Stimulated activated naive CD4-positive, alpha-beta T cell treated with Interleukin-2 at 50 U/mL for 16 hours (primary cell): ENCODE results near the gene AGRN.
"Not testable (repeated sequence)": the region's sequence is repeated elsewhere in the genome, so short reads cannot be mapped to it uniquely, and the experiment has no call there.

Source experiments
- DNase-seq: peaks from one replicate; lab custom pipeline; 2025; lab: John Stamatoyannopoulos, UW

AGRN gene

DNA sequence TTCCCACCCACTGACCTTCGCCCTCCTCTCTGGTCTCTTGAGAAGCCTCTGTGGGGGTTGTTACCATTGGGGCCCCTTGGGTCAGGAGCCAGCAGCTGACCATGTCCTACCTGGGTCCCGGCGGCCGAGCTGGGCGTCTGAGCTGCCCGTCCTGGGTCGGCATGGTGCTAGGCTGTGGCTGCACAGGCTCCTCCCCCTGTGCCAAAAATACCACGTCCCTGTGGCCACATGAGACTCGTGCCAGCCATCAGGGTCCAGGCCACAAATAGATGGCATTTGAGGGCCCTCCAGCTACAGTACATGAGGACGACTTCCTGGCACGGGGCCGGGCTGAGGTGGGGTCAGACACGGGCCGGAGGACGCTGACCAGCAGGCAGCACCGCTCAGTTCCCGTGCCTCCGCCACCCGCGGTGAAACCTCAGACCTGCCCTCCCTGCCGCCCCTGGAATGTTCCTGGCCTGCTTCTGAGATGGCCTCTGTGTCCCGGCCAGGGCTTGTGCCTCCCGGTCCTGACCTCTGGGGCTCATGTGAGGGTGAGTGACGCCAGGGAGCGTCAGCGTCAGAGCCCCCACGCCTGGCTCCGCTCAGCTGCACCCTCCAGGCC lies 37.9 kb upstream of the AGRN start, which contains the start of gene PERM1:
Gene PERM1 (minus strand): TSS at position 139 of the 604 bp plus-strand sequence. CDS start 1,064 bp downstream, outside the sequence.
- no peak for DNase-seq

DNA sequence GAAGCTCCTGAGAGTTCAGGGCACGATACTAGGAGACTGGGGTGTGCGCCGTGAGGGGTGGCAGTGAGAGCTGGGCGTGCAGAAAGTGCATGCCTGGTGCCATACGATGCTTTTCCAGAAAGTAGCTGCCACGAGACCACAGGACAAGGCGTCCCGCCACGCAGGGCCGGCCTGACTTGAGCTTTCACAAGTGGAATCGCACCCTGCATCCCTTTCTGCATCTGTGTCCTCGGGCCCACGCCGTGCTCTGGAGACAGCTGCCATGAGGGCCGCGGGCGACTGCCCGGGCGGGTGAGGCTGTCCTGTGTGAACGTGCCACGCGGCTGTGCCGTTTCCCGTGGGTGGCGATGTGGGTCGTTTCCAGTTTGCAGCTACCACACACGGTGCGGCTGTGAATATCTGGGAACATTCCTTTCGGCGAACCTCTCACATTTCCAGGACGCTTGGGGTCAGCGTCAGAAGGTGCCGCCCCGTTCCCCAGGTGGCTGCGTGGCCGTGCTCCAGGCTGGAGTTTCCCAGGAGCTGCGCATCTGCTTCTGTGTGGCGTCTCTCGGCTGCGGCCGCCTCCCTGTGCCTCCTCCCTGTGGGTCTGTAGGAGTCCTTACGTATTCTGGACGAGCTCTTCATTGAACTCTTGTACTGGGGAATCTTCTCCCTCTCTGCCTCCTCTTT lies 37.0 kb upstream of the AGRN start:
- DNase-seq = no peak

DNA sequence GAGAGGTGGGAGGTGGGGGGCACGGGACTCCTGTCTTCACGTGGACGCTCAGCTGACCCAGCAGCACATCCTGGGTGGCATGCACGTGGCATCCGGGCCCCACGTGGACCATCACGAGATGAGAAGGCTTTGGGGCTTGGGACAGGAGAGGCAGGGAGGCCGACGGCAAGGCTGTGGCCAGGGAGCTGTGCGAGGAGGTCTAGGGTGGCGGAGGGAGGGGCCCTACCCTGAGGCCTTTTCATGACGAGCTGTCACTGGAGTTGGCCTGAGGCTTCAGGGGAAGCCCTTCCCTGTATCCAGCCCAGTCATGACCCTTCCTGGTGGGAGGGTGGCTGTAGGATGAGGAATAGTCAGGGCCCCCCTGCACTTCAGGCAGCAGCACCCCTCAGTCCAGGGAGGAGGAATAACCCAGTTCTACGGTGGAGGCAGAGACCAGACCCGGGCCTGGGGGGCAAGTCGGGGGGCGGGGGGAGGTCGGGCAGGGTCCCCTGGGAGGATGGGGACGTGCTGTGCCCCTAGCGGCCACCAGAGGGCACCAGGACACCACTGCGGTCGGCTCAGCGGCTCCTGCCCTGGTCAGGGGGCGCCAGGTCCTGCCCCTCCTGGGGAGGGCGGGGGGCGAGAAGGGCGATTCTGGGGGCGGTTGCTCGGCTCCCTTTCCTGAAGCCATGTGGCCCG lies 36.0 kb upstream of the AGRN start:
- peak; percentile 46 for DNase-seq

- DNase-seq = no peak
Measured at GRCh38 chr1:984476-984814, 35.5 kb upstream of the AGRN start.

- no peak for DNase-seq
Measured at GRCh38 chr1:985126-985525, 34.8 kb upstream of the AGRN start.

DNA sequence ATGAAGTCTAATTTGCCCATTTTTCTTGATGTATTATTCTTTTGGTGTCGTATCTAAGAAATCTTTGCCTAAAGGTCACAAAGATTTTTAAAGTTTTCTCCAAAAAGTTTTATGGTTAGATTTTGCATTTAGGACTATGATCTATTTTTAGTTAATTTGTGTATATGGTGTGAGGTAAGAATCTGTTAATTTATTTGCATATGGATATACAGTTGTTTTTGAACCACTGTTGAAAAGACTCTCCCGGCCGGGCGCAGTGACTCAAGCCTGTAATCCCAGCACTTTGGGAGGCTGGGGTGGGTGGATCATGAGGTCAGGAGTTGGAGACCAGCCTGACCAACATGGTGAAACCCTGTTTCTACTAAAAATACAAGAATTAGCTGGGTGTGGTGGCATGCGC lies 31.9 kb upstream of the AGRN start:
- DNase-seq = not testable (repeated sequence)

- not testable (repeated sequence) for DNase-seq
Measured at GRCh38 chr1:991275-991674, 28.6 kb upstream of the AGRN start.

DNA sequence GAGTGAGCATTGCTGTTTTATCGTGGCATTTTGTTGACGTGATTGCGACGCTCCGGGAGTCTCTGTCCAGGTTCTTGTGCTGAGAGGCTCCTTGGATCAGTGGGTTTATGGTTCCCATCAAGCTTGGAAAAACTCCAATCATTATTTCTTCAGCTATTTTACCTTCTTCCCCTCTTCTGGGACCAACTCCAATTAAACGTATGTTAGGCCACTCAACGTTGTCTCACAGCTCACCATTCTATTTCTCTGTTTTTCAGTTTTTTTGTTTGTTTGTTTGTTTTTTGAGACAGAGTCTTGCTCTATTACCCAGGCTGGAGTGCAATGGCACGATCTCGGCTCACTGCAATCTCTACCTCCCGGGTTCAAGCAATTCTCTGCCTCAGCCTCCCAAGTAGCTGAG lies 28.0 kb upstream of the AGRN start:
- DNase-seq = no peak

- no peak for DNase-seq
Measured at GRCh38 chr1:992362-992761, 27.6 kb upstream of the AGRN start.

- DNase-seq = no peak
Measured at GRCh38 chr1:993379-993995, 26.4 kb upstream of the AGRN start.

GRCh38 chr1:994546-994945 lies 25.4 kb upstream of the AGRN start:
- not testable (repeated sequence) for DNase-seq

DNA sequence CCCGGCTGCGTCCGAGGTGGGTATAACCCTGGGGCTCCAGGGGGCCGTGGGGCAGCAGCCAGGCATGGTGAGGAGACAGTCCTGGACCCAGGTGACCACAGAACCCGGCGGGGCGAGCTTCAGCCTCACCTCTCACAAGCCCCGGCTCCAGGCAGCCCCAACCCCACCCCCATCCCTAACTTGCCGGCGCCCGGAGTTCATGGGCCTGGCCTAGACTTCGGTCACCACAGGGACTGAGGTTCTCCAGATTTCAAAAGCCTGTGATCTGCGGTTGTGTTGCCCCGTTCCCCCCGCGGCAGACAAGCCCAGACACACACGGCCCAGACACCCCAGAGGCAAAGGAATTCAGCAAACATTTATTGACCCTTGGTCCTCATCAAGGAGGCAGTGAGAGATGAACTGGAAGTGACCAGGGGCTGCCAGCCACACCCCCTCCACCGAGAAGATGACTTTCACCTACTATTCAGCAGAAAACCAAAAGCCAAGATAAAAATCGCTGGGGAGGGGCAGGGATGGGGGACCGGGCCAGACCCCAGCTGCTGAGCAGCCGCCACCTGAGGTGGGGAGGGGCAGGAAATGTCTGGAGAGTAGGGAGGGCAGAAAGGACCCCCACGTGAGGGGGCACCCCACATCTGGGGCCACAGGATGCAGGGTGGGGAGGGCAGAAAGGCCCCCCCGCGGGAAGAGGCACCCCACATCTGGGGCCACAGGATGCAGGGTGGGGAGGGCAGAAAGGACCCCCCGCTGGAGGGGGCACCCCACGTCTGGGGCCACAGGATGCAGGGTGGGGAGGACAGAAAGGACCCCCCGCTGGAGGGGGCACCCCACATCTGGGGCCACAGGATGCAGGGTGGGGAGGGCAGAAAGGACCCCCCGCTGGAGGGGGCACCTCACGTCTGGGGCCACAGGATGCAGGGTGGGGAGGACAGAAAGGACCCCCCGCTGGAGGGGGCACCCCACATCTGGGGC lies 24.0 kb upstream of the AGRN start:
- DNase-seq = no peak

- DNase-seq = no peak
Measured at GRCh38 chr1:996851-997712, 22.8 kb upstream of the AGRN start.

- no peak for DNase-seq
Measured at GRCh38 chr1:997713-997992, 22.3 kb upstream of the AGRN start.

DNA sequence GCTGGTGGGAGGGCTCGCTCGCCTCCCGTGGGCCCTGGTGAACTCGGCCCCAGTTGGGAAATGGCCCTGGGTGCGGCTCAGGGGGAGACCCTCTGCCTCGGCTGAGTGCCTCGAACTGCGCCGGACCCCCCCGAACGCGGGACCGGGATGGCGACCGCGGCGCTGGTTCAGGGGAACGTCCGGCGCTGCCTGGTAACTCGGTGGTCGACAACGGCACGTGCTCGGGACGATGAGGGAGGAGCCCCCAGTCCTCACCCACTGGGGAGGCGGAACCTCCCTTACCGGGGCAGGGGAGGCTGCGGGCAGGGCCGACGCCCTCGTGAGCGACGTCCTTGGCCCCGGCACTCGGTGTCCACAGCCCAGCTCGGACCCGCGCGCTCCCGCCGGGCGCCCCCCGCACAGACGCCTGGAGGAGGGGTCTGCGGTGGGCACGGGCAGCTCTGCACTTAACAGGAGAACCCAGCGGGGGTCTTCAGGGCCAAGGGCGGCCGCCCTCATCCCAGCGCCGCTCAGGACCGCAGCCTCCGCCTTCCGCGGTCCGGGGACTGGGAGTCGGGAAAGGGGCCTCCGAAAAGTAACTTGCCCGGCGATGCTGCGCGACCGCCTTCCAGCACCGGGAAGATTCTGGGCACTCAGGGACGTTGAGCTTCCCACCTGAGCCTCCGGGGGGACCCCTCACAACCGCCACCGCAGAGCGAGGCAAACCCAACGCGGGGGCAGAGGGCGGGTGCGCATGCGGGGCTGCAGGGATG lies 21.8 kb upstream of the AGRN start:
- DNase-seq = no peak

- no peak for DNase-seq
Measured at GRCh38 chr1:998745-998994, 21.2 kb upstream of the AGRN start.

- no peak for DNase-seq
Measured at GRCh38 chr1:998995-999724, 20.8 kb upstream of the AGRN start.

GRCh38 chr1:999725-1000356 lies 20.1 kb upstream of the AGRN start, which contains the start of gene HES4:
HES4 (minus strand) TSS chr1:1000097; CDS start chr1:999973, 124 bp downstream.
- DNase-seq = peak; percentile 48

DNA sequence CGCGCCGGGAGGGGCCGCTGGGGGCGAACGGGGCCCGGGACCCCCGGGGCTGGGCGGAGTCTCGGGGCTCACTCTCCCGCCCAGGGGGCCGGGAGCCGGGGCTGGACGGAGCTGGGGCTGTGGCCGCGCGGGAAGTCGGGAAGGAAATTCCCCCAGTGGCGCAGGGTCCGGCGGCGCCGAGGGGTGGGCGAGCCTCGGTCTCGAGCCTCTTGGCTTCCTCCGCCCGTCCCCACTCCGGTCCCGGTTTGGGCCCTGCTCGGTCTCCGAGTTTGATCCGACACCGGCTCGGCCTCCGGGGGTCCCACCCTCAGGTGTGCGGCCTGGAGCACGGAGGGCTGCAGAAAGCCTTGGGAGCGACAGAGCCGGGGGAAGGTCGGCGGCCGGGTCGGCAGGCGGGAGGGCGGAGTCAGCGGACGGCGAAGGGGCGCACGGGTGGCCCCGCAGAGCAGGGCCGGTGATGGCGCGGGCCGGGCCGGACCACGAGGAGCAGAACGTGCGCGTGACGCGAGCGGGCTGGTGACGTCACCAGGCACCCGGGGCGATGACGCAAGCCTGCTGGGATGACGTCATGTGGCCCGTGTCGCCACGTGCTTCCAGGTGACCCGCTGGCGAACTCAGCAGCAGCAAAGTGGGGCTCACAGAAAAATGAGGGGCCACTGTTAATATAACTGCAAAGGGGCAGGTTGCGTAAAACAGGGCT lies 19.4 kb upstream of the AGRN start:
- peak; percentile 35 for DNase-seq
